ENCODE results near the gene CAMSAP1. TPM values are rescaled to one million over a fixed set of nuclear protein-coding genes. Genes with fewer than 3 reads are reported as not detected.
A peak's percentile ranks its signal among the peaks of the same experiment; 100 is the strongest.

Gene CAMSAP1
- total RNA-seq, 1 donor, result 26.1 TPM

- H4K20me1 ChIP-seq (ENCODE audit: insufficient read depth, low read length), result no peaks in the 10 kb centered on the region
- no peak overlapping the region for H3K4me2 ChIP-seq (ENCODE audit: insufficient read depth, low read length)
- H3K4me1 ChIP-seq (ENCODE audit: insufficient read depth, low read length), result no peaks in the 10 kb centered on the region
- TF ChIP-seq CTCF (IDR thresholded peaks at IDR 0.05; ENCODE audit: extremely low read depth, low read depth, low read length), result no peak
- DNase-seq (ENCODE audit: insufficient read length, low spot score, missing footprints), result peak; percentile 66
- no peak overlapping the region for H2AFZ ChIP-seq (ENCODE audit: low read length)
- H3K27ac ChIP-seq (ENCODE audit: low read depth, low read length), result no peak overlapping the region
- no peak overlapping the region for H3K4me3 ChIP-seq (ENCODE audit: insufficient read depth, low read length)
- H3K9me3 ChIP-seq (ENCODE audit: low read depth, low read length), result no peaks in the 10 kb centered on the region
- H3K36me3 ChIP-seq (ENCODE audit: insufficient read depth, low read length), result no peaks in the 10 kb centered on the region
- H3K27me3 ChIP-seq (ENCODE audit: insufficient read depth, low read length), result no peaks in the 10 kb centered on the region
- no peaks in the 10 kb centered on the region for H3K79me2 ChIP-seq (ENCODE audit: insufficient read depth, low read length)
Observed at GRCh38 chr9:135796784-135797485, 110.4 kb downstream of the CAMSAP1 start.

- H3K4me1 ChIP-seq (ENCODE audit: insufficient read depth, low read length), result no peaks in the 10 kb centered on the region
- H2AFZ ChIP-seq (ENCODE audit: low read length), result no peak overlapping the region
- no peak overlapping the region for H3K4me2 ChIP-seq (ENCODE audit: insufficient read depth, low read length)
- no peaks in the 10 kb centered on the region for H3K79me2 ChIP-seq (ENCODE audit: insufficient read depth, low read length)
- no peaks in the 10 kb centered on the region for H4K20me1 ChIP-seq (ENCODE audit: insufficient read depth, low read length)
- peak; percentile 42 for DNase-seq (ENCODE audit: insufficient read length, low spot score, missing footprints)
- H3K27me3 ChIP-seq (ENCODE audit: insufficient read depth, low read length), result no peaks in the 10 kb centered on the region
- no peaks in the 10 kb centered on the region for H3K36me3 ChIP-seq (ENCODE audit: insufficient read depth, low read length)
- TF ChIP-seq CTCF (IDR thresholded peaks at IDR 0.05; ENCODE audit: extremely low read depth, low read depth, low read length), result no peak
- no peak overlapping the region for H3K27ac ChIP-seq (ENCODE audit: low read depth, low read length)
- H3K9me3 ChIP-seq (ENCODE audit: low read depth, low read length), result no peaks in the 10 kb centered on the region
- no peak overlapping the region for H3K4me3 ChIP-seq (ENCODE audit: insufficient read depth, low read length)
Observed at GRCh38 chr9:135795391-135795790, 112.0 kb downstream of the CAMSAP1 start.

- no peaks in the 10 kb centered on the region for H4K20me1 ChIP-seq (ENCODE audit: insufficient read depth, low read length)
- no peak overlapping the region for H2AFZ ChIP-seq (ENCODE audit: low read length)
- H3K36me3 ChIP-seq (ENCODE audit: insufficient read depth, low read length), result no peaks in the 10 kb centered on the region
- H3K27me3 ChIP-seq (ENCODE audit: insufficient read depth, low read length), result no peaks in the 10 kb centered on the region
- H3K27ac ChIP-seq (ENCODE audit: low read depth, low read length), result no peak overlapping the region
- H3K4me3 ChIP-seq (ENCODE audit: insufficient read depth, low read length), result no peak overlapping the region
- TF ChIP-seq CTCF (IDR thresholded peaks at IDR 0.05; ENCODE audit: extremely low read depth, low read depth, low read length), result no peak
- DNase-seq (ENCODE audit: insufficient read length, low spot score, missing footprints), result peak; percentile 77
- H3K4me2 ChIP-seq (ENCODE audit: insufficient read depth, low read length), result no peak overlapping the region
- no peaks in the 10 kb centered on the region for H3K4me1 ChIP-seq (ENCODE audit: insufficient read depth, low read length)
- no peaks in the 10 kb centered on the region for H3K79me2 ChIP-seq (ENCODE audit: insufficient read depth, low read length)
- no peaks in the 10 kb centered on the region for H3K9me3 ChIP-seq (ENCODE audit: low read depth, low read length)
Observed at GRCh38 chr9:135794361-135794885, 112.9 kb downstream of the CAMSAP1 start.

GRCh38 chr9:135794057-135794335, 113.3 kb downstream of the CAMSAP1 start:
- peak; percentile 73 for DNase-seq (ENCODE audit: insufficient read length, low spot score, missing footprints)
- Histone ChIP-seq H3K4me2 (ENCODE audit: insufficient read depth, low read length) (no peak overlapping the region), H3K9me3 (ENCODE audit: low read depth, low read length) (no peaks in the 10 kb centered on the region), H3K4me3 (ENCODE audit: insufficient read depth, low read length) (no peak overlapping the region), H3K4me1 (ENCODE audit: insufficient read depth, low read length) (no peaks in the 10 kb centered on the region), H4K20me1 (ENCODE audit: insufficient read depth, low read length) (no peaks in the 10 kb centered on the region), H3K27ac (ENCODE audit: low read depth, low read length) (no peak overlapping the region), H2AFZ (ENCODE audit: low read length) (no peak overlapping the region), H3K27me3 (ENCODE audit: insufficient read depth, low read length) (no peaks in the 10 kb centered on the region), H3K36me3 (ENCODE audit: insufficient read depth, low read length) (no peaks in the 10 kb centered on the region), H3K79me2 (ENCODE audit: insufficient read depth, low read length) (no peaks in the 10 kb centered on the region)
- TF ChIP-seq CTCF (IDR thresholded peaks at IDR 0.05; ENCODE audit: extremely low read depth, low read depth, low read length), result no peak

All from osteoblast (primary cell).